Measurements from ENCODE around the gene KIF1A. TPM values are rescaled to one million over a fixed set of nuclear protein-coding genes. Genes with fewer than 3 reads are reported as not detected.

The KIF1A gene
- total RNA-seq, 4 donors from 2014 or later = 1.2 to 6.9 (median 4.1) TPM

DNA sequence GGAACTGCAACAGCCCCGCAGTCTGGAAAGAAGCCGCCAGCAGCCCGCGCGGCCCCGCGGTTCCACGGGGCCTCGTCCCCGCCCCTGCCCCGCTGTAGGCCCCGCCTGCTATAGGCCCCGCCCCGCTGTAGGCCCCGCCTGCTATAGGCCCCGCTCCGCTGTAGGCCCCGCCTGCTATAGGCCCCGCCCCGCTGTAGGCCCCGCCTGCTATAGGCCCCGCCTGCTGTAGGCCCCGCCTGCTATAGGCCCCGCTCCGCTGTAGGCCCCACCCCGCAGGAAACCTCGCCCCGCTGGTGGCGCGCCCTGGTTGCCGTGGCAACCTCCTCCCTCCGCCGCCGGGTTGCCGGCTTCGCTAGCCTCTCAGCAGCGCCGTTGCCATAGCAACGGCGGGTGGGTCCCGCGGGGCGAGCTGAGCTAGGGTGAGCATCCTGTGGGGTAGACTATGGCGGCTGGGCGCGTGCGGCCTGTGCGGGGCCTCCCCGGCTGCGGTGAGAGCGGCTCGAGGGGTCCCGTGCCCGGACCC is 12.2 kb upstream of the KIF1A start:
- WGBS, 2 donors = 7 to 9% methylated on average over 6 to 15 of the region's 54 CpGs
- no peak overlapping the region for H3K27ac ChIP-seq
- TF ChIP-seq CTCF (IDR thresholded peaks at IDR 0.05) (no peak), POLR2A (IDR thresholded peaks at IDR 0.05) (no peak)
- intact Hi-C loops (cut with DNase I) = no loop called here
- H3K9me3 ChIP-seq = no peaks in the 10 kb centered on the region
- H3K27me3 ChIP-seq = no peaks in the 10 kb centered on the region
- peaks cover 4 to 9% of the 10 kb centered on the region in 2 donors for H3K4me1 ChIP-seq
- no peaks in the 10 kb centered on the region for H3K36me3 ChIP-seq
- peak; percentile 68 for DNase-seq
- no peak overlapping the region for H3K4me3 ChIP-seq (replicated peaks in 1 of 3)

DNA sequence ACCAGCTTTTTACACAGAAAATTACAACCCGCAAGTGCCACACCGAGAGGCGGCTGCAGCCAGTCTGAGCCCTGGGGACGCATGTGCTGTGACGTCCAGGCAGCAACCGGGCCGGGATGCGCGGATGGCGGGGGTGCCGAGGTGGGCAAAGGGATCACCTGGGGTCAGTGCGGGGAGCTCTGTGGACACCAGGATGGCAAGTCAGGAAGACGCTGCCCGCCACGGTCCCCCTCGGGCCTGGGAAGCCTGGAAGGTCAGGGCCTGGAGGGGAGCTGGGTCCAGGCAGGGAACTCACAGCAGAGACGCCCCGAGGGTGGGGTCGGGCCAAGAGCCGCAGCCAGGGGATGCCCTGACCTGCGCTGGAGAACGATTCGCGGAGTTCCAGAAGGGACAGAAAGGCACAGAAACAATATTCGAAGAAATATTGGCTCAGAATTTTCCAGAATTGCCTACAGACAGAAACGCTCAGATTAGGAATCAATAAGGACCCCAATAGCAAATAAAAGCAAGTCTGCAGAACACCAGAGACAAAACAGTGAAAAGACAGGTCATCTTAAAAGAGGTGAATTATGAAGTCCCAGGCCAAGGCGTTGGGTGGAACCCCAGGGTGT is 11.7 kb upstream of the KIF1A start:
- H3K27ac ChIP-seq = no peak overlapping the region
- DNase-seq = no peak
- peaks cover 4 to 9% of the 10 kb centered on the region in 2 donors for H3K4me1 ChIP-seq
- H3K27me3 ChIP-seq = no peaks in the 10 kb centered on the region
- H3K36me3 ChIP-seq = no peaks in the 10 kb centered on the region
- intact Hi-C loops (cut with DNase I) = no loop called here
- TF ChIP-seq POLR2A (IDR thresholded peaks at IDR 0.05) = no peak
- TF ChIP-seq CTCF (IDR thresholded peaks at IDR 0.05) = no peak
- WGBS, 2 donors = 10 to 14% methylated on average over 26 to 27 of the region's 27 CpGs
- H3K4me3 ChIP-seq (replicated peaks in 1 of 3) = no peak overlapping the region
- H3K9me3 ChIP-seq = no peaks in the 10 kb centered on the region

DNA sequence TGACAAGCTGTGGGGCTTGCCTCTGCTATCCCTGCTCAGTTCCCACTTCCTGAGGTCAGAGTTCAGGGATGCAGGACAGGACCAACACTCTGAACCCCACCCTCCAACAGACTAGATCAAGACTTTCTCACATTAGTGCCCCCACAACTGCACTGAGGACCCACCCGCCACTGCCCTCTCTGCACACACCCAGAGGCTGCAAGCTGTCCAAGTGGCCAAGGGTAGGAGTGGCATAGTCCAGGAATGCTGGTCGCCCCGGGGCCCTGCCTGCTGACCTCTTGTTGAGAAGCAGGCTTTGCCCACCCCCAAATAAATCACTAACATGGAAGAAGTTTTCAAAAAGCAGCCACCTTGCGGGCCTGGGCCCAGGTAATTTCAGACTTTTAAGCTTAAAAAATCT is 5.5 kb upstream of the KIF1A start:
- Histone ChIP-seq H3K36me3 (no peaks in the 10 kb centered on the region), H3K4me1 (peaks cover 0 to 7% of the 10 kb centered on the region in 2 donors), H3K27me3 (peaks cover 5% of the 10 kb centered on the region), H3K9me3 (no peaks in the 10 kb centered on the region), H3K27ac (no peak overlapping the region), H3K4me3 (replicated peaks in 1 of 3) (no peak overlapping the region)
- WGBS, 2 donors = 80 to 83% methylated on average over 4 of the region's 4 CpGs
- intact Hi-C loops (cut with DNase I) = no loop called here
- no peak for DNase-seq
- TF ChIP-seq POLR2A (IDR thresholded peaks at IDR 0.05) = no peak
- no peak for TF ChIP-seq CTCF (IDR thresholded peaks at IDR 0.05)

- Histone ChIP-seq H3K4me3 (replicated peaks in 1 of 3) (no peak overlapping the region), H3K36me3 (no peaks in the 10 kb centered on the region), H3K27ac (no peak overlapping the region), H3K27me3 (peaks cover 12% of the 10 kb centered on the region), H3K4me1 (peaks cover 6 to 21% of the 10 kb centered on the region in 2 donors), H3K9me3 (no peaks in the 10 kb centered on the region)
- no peak for DNase-seq
- intact Hi-C loops (cut with DNase I) = no loop called here
- no peak for TF ChIP-seq CTCF (IDR thresholded peaks at IDR 0.05)
- TF ChIP-seq POLR2A (IDR thresholded peaks at IDR 0.05) = no peak
- WGBS, 2 donors = 86 to 89% methylated on average over 13 to 14 of the region's 15 CpGs
Observed at GRCh38 chr2:240823449-240824336, 3.7 kb upstream of the KIF1A start.
